Measurements from ENCODE around the gene ASB8. TPM values are rescaled to one million over a fixed set of nuclear protein-coding genes. Genes with fewer than 3 reads are reported as not detected.

Gene ASB8, protein sequence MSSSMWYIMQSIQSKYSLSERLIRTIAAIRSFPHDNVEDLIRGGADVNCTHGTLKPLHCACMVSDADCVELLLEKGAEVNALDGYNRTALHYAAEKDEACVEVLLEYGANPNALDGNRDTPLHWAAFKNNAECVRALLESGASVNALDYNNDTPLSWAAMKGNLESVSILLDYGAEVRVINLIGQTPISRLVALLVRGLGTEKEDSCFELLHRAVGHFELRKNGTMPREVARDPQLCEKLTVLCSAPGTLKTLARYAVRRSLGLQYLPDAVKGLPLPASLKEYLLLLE
- 30.0 and 35.8 TPM in 2 replicates for total RNA-seq

DNA sequence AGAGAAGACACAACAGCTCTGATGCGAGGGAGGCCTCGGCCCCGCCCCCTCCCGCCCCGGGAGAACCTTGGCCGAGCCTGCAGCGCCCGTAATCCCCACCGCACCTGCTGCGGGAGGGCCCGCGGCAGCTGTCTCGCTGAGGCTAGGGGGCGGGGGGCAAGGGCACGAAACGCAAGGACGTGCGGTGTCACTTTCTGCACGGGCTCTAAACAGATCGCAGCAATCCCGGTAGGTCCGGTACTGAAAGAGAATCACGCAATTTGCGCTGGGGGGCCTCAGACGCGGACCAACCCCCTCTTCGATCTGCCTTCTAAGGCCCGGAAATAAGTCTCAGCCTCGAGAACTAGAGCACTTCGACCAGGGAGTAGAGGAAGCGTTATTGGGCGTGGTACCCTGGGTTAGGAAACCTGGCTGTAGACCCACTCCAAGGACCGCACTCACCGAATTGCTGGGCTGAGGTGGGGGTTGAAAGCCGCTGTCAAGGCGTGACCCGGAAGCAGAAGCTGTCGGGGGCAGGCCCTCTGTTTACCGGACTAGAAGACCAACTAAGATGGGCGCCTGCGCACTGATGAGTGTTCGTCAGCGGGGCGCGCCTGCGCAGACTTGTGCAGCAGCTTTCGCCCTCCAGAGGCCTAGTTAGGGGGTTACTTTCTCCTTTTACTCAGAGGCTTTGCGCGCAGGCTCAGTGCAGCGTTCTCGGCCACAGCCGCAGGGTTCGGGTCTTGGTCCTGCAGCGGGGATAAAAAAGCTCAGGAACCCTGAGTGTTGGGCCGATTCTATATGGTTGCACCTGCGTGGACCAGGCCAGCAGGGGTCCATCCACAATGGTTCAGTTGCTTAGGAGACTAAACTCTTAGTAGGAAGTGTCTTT, at the start of gene ASB8:
Gene ASB8, minus strand, starts transcription at position 498 of the 871 bp plus-strand sequence. CDS start 4,019 bp downstream, outside the sequence.
- Mint-ChIP-seq H3K27me3 (peaks cover 6% of the 10 kb centered on the region), H3K36me3 (ENCODE audit: low read depth) (peaks cover 18% of the 10 kb centered on the region), H3K4me3 (peak within 1 kb of the TSS; percentile 98), H3K4me1 (peaks cover 24% of the 10 kb centered on the region), H3K27ac (peak within 1 kb of the TSS; percentile 96), H3K9me3 (no peaks in the 10 kb centered on the region)
- DNase-seq, result peak; percentile 100
- intact Hi-C loops (cut with micrococcal nuclease), result loop anchor here (1.0 to 5.0 kb wide), 4 partner anchors 38 to 195 kb away; partner anchors contain the start of genes PFKM, SENP1 and TMEM106C

DNA sequence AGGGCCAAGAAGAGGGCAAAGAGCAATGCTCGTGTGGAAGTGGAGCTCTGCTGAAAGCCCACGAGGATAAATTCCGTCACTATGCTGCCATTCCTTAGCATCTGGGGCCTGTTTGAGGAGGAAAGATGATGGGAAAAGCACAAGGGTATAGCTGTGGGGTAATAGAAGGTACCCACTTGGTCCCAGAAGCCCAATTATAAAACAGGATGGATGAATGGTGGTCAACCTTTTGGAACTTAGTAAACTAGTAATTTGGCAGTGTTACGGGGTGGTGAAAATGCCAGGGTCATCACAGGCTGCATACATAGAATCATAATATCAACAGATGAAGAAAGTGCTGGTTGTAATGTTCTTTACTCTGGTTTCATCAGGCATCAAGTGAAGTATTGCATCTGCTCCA, 45.9 kb upstream of the ASB8 start, which contains the start of gene OR10AD1:
Gene OR10AD1, minus strand, starts transcription at position 101 of the 400 bp plus-strand sequence. Its CDS starts 0 bp downstream, at position 101.
- Mint-ChIP-seq H3K36me3 (ENCODE audit: low read depth) (peaks cover 56% of the 10 kb centered on the region), H3K9me3 (peaks cover 44% of the 10 kb centered on the region), H3K27me3 (no peaks in the 10 kb centered on the region), H3K4me3 (no peak within 1 kb of the TSS), H3K4me1 (peaks cover 21% of the 10 kb centered on the region), H3K27ac (no peak within 1 kb of the TSS)
- intact Hi-C loops (cut with micrococcal nuclease), result no loop called here
- no peak for DNase-seq

DNA sequence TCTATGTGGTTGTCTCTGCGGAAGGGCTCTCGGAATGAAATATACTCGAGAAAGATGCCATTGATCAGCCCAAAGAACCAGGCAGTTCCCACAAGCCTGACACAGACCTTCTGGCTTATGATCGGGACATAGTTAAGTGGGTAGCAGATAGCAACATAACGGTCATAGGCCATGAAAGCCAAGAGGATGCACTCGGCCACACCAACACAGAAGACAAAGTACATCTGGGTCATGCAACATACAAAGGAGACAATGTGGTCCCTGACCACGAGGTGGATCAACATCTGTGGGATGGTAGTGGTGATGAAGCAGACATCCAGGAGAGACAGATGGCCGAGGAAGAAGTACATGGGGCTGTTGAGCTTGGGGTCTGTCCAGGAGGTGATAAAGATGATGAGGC, 45.5 kb upstream of the ASB8 start:
- intact Hi-C loops (cut with micrococcal nuclease), result no loop called here
- Mint-ChIP-seq H3K9me3 (peaks cover 43% of the 10 kb centered on the region), H3K4me1 (peaks cover 21% of the 10 kb centered on the region), H3K27me3 (no peaks in the 10 kb centered on the region), H3K36me3 (ENCODE audit: low read depth) (peaks cover 56% of the 10 kb centered on the region), H3K4me3 (no peak overlapping the region), H3K27ac (no peak overlapping the region)
- DNase-seq, result no peak

DNA sequence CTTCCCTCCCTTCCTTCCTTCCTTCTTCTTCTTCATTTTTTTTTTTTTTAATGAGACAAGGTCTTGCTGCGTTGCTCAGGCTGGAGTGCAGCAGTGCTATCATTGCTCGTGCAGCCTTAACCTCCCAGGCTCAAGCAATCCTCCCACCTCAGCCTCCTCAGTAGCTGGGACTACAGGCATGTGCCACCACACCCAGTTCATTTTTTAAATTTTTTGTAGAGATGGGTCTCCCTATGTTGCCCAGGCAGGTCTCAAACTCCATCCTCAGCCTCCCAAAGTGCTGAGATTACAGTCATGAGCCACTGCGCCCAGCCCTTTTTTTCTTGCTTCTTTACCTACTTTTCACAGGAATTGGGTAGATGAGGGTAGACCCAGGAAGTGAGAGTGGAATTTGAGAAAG, 44.2 kb upstream of the ASB8 start:
- H3K36me3 Mint-ChIP-seq (ENCODE audit: low read depth), result peaks cover 51% of the 10 kb centered on the region
- H3K27me3 Mint-ChIP-seq, result no peaks in the 10 kb centered on the region
- H3K4me3 Mint-ChIP-seq, result no peak overlapping the region
- intact Hi-C loops (cut with micrococcal nuclease), result no loop called here
- H3K27ac Mint-ChIP-seq, result no peak overlapping the region
- peaks cover 25% of the 10 kb centered on the region for H3K4me1 Mint-ChIP-seq
- no peak for DNase-seq
- peaks cover 33% of the 10 kb centered on the region for H3K9me3 Mint-ChIP-seq

DNA sequence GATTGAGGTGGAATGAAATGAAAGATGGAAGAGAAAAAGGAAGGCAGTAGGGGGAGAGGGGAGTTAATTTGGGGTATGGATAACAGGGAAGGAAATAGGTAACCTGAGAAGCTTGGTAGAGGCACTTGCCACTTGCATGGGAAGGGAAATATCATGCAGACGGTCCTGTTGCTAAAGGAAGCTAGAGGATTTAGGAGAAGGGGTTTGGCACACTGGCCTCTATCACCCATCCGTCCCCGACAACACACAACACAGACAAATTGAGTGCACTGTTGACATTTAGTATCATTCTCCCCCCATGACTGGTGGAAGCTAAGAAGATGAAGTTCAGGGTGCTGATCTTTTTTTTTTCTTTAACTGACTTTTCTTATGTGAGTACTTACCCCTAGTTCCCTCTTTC, 43.8 kb upstream of the ASB8 start:
- peaks cover 29% of the 10 kb centered on the region for H3K9me3 Mint-ChIP-seq
- no peaks in the 10 kb centered on the region for H3K27me3 Mint-ChIP-seq
- H3K27ac Mint-ChIP-seq, result peak overlapping the region; percentile 1
- no peak for DNase-seq
- H3K4me1 Mint-ChIP-seq, result peaks cover 25% of the 10 kb centered on the region
- H3K4me3 Mint-ChIP-seq, result no peak overlapping the region
- intact Hi-C loops (cut with micrococcal nuclease), result no loop called here
- peaks cover 47% of the 10 kb centered on the region for H3K36me3 Mint-ChIP-seq (ENCODE audit: low read depth)

DNA sequence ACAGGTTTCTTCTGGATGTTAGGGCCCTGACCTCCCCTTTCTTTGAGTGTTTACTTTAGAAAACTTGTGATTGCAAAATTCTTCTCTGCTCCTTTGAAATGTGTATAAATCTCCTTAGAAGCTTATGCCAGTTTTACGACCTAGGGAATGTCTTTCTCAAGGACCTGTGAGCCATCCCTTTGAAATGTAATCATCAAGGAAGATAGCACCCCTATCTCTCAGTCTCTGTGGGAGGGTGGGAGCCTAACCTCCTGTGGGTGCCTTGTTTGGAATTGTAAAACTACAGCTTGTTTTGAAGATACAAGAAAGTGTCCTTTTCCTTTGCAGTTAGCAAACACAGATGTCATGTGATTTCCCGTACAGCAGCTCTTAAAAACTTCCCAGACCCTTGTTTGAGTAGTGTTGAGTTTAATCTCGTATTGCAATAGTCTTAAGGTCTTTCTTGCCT, 42.5 kb upstream of the ASB8 start:
- Mint-ChIP-seq H3K9me3 (peaks cover 29% of the 10 kb centered on the region), H3K27ac (peak overlapping the region; percentile 97), H3K27me3 (peaks cover 6% of the 10 kb centered on the region), H3K4me1 (peaks cover 25% of the 10 kb centered on the region), H3K36me3 (ENCODE audit: low read depth) (peaks cover 41% of the 10 kb centered on the region), H3K4me3 (peak overlapping the region; percentile 88)
- DNase-seq, result peak; percentile 75
- intact Hi-C loops (cut with micrococcal nuclease), result no loop called here

DNA sequence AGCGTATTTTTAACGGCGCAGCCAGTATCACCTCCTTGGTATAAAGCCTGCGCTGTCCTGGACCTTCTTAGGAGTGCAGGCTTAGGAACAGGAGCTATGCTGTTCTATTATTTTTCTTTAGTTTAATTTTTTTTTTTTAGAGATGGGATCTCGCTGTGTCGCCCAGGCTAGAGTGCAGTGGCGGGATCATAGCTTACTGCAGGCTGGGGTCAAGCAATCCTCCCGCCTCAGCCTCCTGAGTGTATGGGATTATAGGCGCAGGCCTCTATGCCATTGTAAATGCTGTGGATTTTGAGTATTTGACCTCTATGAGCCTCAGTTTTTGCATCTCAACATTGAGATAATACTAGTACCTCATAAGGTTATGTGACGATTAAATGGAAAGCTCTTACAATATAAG, 41.7 kb upstream of the ASB8 start:
- intact Hi-C loops (cut with micrococcal nuclease), result loop anchor here (1.0 kb wide), 4 partner anchors 16 to 151 kb away; partner anchors contain the start of genes ASB8, CCDC184, SENP1 and ZNF641
- H3K27me3 Mint-ChIP-seq, result peaks cover 12% of the 10 kb centered on the region

DNA sequence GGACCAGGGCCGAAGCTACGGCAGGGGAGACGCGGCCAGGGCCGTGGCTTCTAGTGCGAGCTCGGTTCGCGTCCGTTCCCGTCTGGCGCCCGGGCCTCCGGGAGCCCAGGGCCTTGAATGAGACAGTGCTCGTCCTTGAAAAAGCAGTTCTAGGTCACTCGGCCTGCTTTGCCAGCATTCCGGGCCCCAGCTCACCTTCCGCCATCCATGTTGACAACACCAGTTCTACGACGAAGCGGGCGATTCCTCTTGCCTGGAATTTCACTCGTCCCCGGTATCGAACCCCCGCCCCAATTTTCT, 41.3 kb upstream of the ASB8 start:
- no peak for DNase-seq

More for the DNA sequence above, 41.7 kb upstream of the ASB8 start:
- Mint-ChIP-seq H3K9me3 (peaks cover 22% of the 10 kb centered on the region), H3K4me1 (peaks cover 27% of the 10 kb centered on the region), H3K36me3 (ENCODE audit: low read depth) (peaks cover 33% of the 10 kb centered on the region), H3K4me3 (peak overlapping the region; percentile 88), H3K27ac (peak overlapping the region; percentile 97)
- peak; percentile 66 for DNase-seq

DNA sequence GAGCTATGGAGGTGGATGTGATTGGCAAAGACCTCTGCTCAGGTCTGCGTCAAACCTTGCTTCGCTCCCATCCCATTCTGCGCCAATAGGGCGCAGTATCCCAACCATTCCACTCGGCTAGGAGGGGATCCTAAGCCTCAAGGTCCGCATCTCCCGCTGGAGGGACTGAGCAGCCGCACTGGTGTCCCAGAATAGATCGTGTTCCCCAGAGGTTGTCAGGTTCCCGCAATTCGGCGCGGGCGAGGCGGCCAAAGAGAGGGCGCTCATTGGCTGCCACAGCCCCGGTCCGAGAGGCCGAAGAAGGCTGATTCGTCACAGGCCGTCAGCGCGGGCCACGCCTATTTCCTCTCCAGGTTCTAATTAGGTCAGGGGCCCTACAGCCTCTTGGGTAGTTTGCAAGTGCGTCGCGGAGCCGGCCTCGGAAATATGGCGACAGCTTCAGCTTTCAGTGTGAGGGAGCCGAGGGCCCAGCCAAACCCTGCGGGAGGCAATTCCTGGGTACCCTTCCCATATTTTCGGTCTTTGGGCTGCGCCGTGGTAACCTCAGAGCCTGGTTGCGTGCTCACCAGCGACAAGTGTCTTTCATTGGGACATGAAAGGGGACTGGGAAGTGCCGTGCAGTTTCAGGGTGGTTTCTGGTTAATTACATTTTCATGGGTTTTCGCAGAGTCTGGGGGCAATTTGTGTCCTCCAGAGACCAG, 40.8 kb upstream of the ASB8 start:
- peaks cover 15% of the 10 kb centered on the region for H3K9me3 Mint-ChIP-seq
- H3K4me1 Mint-ChIP-seq, result peaks cover 29% of the 10 kb centered on the region
- peak; percentile 97 for DNase-seq
- intact Hi-C loops (cut with micrococcal nuclease), result loop anchor here (1.0 kb wide), 4 partner anchors 15 to 152 kb away; partner anchors contain the start of genes ASB8, CCDC184, SENP1 and ZNF641
- H3K27ac Mint-ChIP-seq, result peak overlapping the region; percentile 97
- H3K4me3 Mint-ChIP-seq, result peak overlapping the region; percentile 88
- H3K36me3 Mint-ChIP-seq (ENCODE audit: low read depth), result peaks cover 25% of the 10 kb centered on the region
- H3K27me3 Mint-ChIP-seq, result peaks cover 19% of the 10 kb centered on the region

More for the DNA sequence above, 41.3 kb upstream of the ASB8 start:
- Mint-ChIP-seq H3K27ac (peak overlapping the region; percentile 97), H3K4me1 (peaks cover 28% of the 10 kb centered on the region), H3K4me3 (peak overlapping the region; percentile 88), H3K36me3 (ENCODE audit: low read depth) (peaks cover 30% of the 10 kb centered on the region), H3K27me3 (peaks cover 15% of the 10 kb centered on the region), H3K9me3 (peaks cover 19% of the 10 kb centered on the region)
- intact Hi-C loops (cut with micrococcal nuclease), result loop anchor here (1.0 kb wide), 4 partner anchors 15 to 152 kb away; partner anchors contain the start of genes ASB8, CCDC184, SENP1 and ZNF641

DNA sequence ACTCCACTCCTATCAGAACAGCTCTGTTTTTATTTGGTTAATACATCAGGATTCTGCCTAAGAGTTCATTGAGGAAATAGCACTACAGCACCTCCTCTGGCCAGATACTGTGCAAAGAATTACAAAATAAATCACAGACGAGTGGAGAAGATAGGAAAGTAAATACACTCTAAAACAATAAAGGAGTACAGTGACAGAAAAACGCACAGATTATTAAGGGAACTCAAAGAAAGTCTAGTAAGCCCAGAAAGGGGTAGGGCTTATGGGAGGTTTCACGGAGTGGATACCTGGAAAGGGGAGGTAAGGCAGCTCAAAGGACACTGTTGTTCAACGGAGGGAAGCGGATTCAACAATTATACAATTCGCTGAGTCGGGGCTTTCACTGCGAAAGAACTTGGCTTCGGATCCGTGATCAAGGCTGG, 40.2 kb upstream of the ASB8 start:
- peak overlapping the region; percentile 88 for H3K4me3 Mint-ChIP-seq
- H3K36me3 Mint-ChIP-seq (ENCODE audit: low read depth), result peaks cover 20% of the 10 kb centered on the region
- intact Hi-C loops (cut with micrococcal nuclease), result no loop called here
- peaks cover 29% of the 10 kb centered on the region for H3K4me1 Mint-ChIP-seq
- no peak for DNase-seq
- peaks cover 21% of the 10 kb centered on the region for H3K27me3 Mint-ChIP-seq
- H3K27ac Mint-ChIP-seq, result peak overlapping the region; percentile 97
- H3K9me3 Mint-ChIP-seq, result peaks cover 10% of the 10 kb centered on the region

DNA sequence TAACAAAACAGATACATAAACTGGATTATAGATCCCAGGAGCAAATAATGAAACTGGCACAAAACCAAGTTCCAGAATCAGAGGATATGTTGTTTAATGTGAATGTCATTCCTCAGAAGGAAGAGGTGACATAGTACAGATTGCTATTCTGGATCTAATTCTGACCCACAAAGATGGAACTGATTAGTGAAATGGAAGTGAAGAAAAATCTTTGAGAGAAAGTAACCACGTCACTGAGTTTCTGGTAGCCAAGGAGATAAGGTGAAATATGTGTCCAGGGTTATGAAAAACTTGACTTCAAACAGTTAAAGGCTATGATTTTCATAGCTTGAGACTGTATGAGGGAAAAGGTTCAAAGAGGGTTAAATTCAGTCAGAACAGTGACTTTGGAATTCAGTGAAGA, 37.5 kb upstream of the ASB8 start:
- Mint-ChIP-seq H3K9me3 (no peaks in the 10 kb centered on the region), H3K4me1 (peaks cover 16% of the 10 kb centered on the region), H3K4me3 (no peak overlapping the region), H3K36me3 (ENCODE audit: low read depth) (no peaks in the 10 kb centered on the region), H3K27ac (no peak overlapping the region), H3K27me3 (peaks cover 41% of the 10 kb centered on the region)
- DNase-seq, result no peak
- intact Hi-C loops (cut with micrococcal nuclease), result no loop called here

DNA sequence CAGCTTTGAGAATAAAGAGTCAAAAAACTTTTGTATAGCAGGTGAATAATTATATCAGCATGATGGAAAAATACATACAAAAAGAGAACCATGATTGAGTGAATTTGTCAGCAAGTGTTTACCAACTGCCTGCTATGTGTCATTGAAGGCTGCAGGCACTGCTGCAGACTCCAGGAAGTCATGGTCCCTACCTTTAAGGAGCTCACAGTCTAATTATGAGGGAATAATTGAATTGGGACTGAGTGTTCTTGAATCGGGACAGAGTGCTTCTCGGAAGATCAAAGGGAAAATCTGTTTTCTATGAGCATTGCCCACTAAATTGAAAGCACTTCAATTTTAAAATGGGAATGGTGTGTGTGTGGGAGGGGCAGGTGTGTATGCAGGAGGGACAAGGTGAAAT, 36.3 kb upstream of the ASB8 start:
- peaks cover 8% of the 10 kb centered on the region for H3K4me1 Mint-ChIP-seq
- H3K9me3 Mint-ChIP-seq, result no peaks in the 10 kb centered on the region
- H3K27ac Mint-ChIP-seq, result no peak overlapping the region
- no peak for DNase-seq
- no peak overlapping the region for H3K4me3 Mint-ChIP-seq
- H3K36me3 Mint-ChIP-seq (ENCODE audit: low read depth), result no peaks in the 10 kb centered on the region
- H3K27me3 Mint-ChIP-seq, result peaks cover 47% of the 10 kb centered on the region
- intact Hi-C loops (cut with micrococcal nuclease), result no loop called here

DNA sequence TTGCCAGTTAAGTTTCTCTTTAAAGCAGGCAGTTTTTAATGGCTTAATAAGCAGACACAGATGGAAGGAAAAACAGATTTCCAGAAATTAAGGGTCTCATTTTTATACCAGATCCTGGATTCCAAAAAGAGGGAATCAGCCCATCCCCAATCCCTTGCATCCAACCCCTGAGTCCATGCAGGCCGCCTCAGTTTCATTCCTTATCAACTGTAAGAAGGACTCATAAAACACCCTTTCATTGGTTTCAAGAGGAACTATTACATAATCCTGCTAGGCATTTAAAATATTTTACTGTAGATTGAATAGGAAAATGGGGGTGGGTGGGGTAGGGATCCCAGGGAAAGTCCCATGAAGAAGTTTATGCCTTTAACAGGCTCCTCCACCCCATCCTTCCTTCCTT, 35.5 kb upstream of the ASB8 start:
- intact Hi-C loops (cut with micrococcal nuclease), result no loop called here
- Mint-ChIP-seq H3K4me1 (peaks cover 8% of the 10 kb centered on the region), H3K27me3 (peaks cover 51% of the 10 kb centered on the region), H3K36me3 (ENCODE audit: low read depth) (no peaks in the 10 kb centered on the region), H3K27ac (no peak overlapping the region), H3K9me3 (no peaks in the 10 kb centered on the region), H3K4me3 (no peak overlapping the region)
- DNase-seq, result peak; percentile 26

Data from activated CD4-positive, alpha-beta T cell treated with anti-CD3 and anti-CD28 coated beads, Interleukin-2, amount 10 ng/mL, durations not matched to agents 24 days and 14 days (primary cell).